ENCODE results near the gene PPP1R12B. TPM values are rescaled to one million over a fixed set of nuclear protein-coding genes. Genes with fewer than 3 reads are reported as not detected.
"Not testable (repeated sequence)": the region's sequence is repeated elsewhere in the genome, so short reads cannot be mapped to it uniquely, and the experiment has no call there.

The PPP1R12B gene
- total RNA-seq, 1 experiment from 2014 or later: 33.3 TPM

DNA sequence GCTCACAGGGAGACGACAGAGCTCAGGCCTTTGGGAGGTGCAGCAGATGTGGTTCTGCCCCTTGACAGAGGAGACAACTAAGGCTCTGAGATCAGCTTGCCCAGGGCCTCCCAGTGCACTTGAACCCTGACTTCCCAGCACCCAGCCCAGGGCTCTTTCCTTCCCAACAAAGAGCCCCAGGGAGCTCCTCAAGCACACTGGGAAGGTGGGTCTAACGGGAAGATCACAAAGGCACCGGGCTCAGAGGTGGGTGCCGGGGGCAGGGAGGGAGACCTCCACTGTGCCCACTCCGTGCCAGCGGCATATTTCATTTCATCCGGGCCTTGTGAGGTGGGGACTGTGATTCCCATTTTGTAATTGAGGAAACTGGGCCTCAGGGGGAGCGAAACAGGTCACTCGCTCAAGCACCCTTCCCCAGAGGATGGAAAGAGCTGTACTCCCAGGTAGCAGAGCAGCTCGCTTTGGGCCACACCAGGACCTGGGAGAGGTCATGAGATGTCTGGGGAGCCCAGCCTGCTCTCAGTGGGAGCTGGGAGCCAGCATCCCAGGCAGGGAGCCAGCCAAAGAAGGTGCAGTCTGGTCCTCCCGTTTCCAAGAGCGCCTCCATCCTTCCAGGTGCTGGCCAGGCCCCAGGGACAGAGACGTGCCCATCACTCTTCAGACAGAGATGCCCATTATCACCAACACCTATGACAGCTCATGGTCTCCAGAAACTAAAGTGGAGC is 279.5 kb downstream of the PPP1R12B start:
- Histone ChIP-seq H3K36me3 (ENCODE audit: low read depth) (no peaks in the 10 kb centered on the region), H3K4me3 (no peak overlapping the region), H2AFZ (no peak overlapping the region), H3K9me3 (ENCODE audit: insufficient read depth, low read depth) (no peaks in the 10 kb centered on the region), H3K27me3 (ENCODE audit: insufficient read depth, low read depth) (peaks cover 18% of the 10 kb centered on the region; the same call in 1 of the 2 replicates), H4K20me1 (ENCODE audit: insufficient read depth) (no peaks in the 10 kb centered on the region), H3K27ac (no peak overlapping the region), H3F3A (ENCODE audit: insufficient read depth, low read depth) (no peaks in the 10 kb centered on the region), H3K4me2 (no peak overlapping the region), H3K9me2 (ENCODE audit: insufficient read depth) (no peaks in the 10 kb centered on the region), H3K4me1 (replicated peaks; ENCODE audit: insufficient read depth) (no peaks in the 10 kb centered on the region), H3K79me2 (ENCODE audit: low read depth) (no peaks in the 10 kb centered on the region)
- TF ChIP-seq CTCF (conservative IDR thresholded peaks at IDR 0.05): no peak
- TF ChIP-seq EZH2 (IDR thresholded peaks at IDR 0.05; ENCODE audit: low read depth): no peak
- POLR2A ChIA-PET (ENCODE audit: unreplicated experiment): no interaction called here
- intact Hi-C loops (cut with micrococcal nuclease; ENCODE audit: unreplicated experiment): loop anchor here (5.0 kb wide), 1 partner anchor 286 kb away; the partner anchor contains the start of gene UBE2T
- no peak for DNase-seq
- CTCF ChIA-PET: interaction anchor here (0.6 to 0.7 kb wide), 3 partner anchors 64 to 464 kb away, joined by 3 to 7 read pairs (median 5); no protein-coding TSS in a partner anchor
- BruUV-seq (replicated peaks): no TSS peak

GRCh38 chr1:202628646-202629215 is 280.2 kb downstream of the PPP1R12B start:
- no peak overlapping the region for H2AFZ ChIP-seq
- intact Hi-C loops (cut with micrococcal nuclease; ENCODE audit: unreplicated experiment): loop anchor here (5.0 kb wide), 1 partner anchor 286 kb away; the partner anchor contains the start of gene UBE2T
- ChIA-PET POLR2A (ENCODE audit: unreplicated experiment) (no interaction called here), CTCF (interaction anchor here (0.7 kb wide), 1 partner anchor 63 kb away, joined by 7 read pairs; no protein-coding TSS in a partner anchor)
- H4K20me1 ChIP-seq (ENCODE audit: insufficient read depth): no peaks in the 10 kb centered on the region
- TF ChIP-seq EZH2 (IDR thresholded peaks at IDR 0.05; ENCODE audit: low read depth) (no peak), CTCF (conservative IDR thresholded peaks at IDR 0.05) (no peak)
- no TSS peak for BruUV-seq (replicated peaks)
- no peaks in the 10 kb centered on the region for H3K9me2 ChIP-seq (ENCODE audit: insufficient read depth)
- no peak overlapping the region for H3K27ac ChIP-seq
- H3K9me3 ChIP-seq (ENCODE audit: insufficient read depth, low read depth): no peaks in the 10 kb centered on the region
- no peak overlapping the region for H3K4me2 ChIP-seq
- H3K36me3 ChIP-seq (ENCODE audit: low read depth): no peaks in the 10 kb centered on the region
- no peaks in the 10 kb centered on the region for H3K4me1 ChIP-seq (replicated peaks; ENCODE audit: insufficient read depth)
- H3K79me2 ChIP-seq (ENCODE audit: low read depth): no peaks in the 10 kb centered on the region
- H3K4me3 ChIP-seq: no peak overlapping the region
- no peaks in the 10 kb centered on the region for H3F3A ChIP-seq (ENCODE audit: insufficient read depth, low read depth)
- H3K27me3 ChIP-seq (ENCODE audit: insufficient read depth, low read depth): peaks cover 18% of the 10 kb centered on the region
- no peak for DNase-seq

- H3F3A ChIP-seq (ENCODE audit: insufficient read depth, low read depth); H3K27ac ChIP-seq; H3K36me3 ChIP-seq (ENCODE audit: low read depth); H2AFZ ChIP-seq; H4K20me1 ChIP-seq (ENCODE audit: insufficient read depth); DNase-seq; H3K4me2 ChIP-seq; H3K79me2 ChIP-seq (ENCODE audit: low read depth); H3K9me2 ChIP-seq (ENCODE audit: insufficient read depth); BruUV-seq (replicated peaks); POLR2A ChIA-PET (ENCODE audit: unreplicated experiment); H3K9me3 ChIP-seq (ENCODE audit: insufficient read depth, low read depth); H3K4me3 ChIP-seq; H3K4me1 ChIP-seq (replicated peaks; ENCODE audit: insufficient read depth): not testable (repeated sequence)
- intact Hi-C loops (cut with micrococcal nuclease; ENCODE audit: unreplicated experiment): loop anchor here (5.0 kb wide), 1 partner anchor 287 kb away; the partner anchor contains the start of gene UBE2T
- CTCF ChIA-PET: interaction anchor here (0.6 kb wide), 1 partner anchor 18 kb away, joined by 4 read pairs; no protein-coding TSS in a partner anchor
- H3K27me3 ChIP-seq (ENCODE audit: insufficient read depth, low read depth): peaks cover 18% of the 10 kb centered on the region
Observed at GRCh38 chr1:202629257-202629811, 280.8 kb downstream of the PPP1R12B start.

GRCh38 chr1:202630096-202630495 is 281.6 kb downstream of the PPP1R12B start:
- CTCF ChIA-PET: interaction anchor here (0.6 kb wide), 1 partner anchor 17 kb away, joined by 4 read pairs; no protein-coding TSS in a partner anchor
- POLR2A ChIA-PET (ENCODE audit: unreplicated experiment); H3K4me1 ChIP-seq (replicated peaks; ENCODE audit: insufficient read depth): not testable (repeated sequence)

More at GRCh38 chr1:202630096-202630495, 281.6 kb downstream of the PPP1R12B start:
- DNase-seq; H3K9me2 ChIP-seq (ENCODE audit: insufficient read depth); H3K79me2 ChIP-seq (ENCODE audit: low read depth); H3K4me2 ChIP-seq; H3F3A ChIP-seq (ENCODE audit: insufficient read depth, low read depth); H2AFZ ChIP-seq; BruUV-seq (replicated peaks); intact Hi-C loops (cut with micrococcal nuclease; ENCODE audit: unreplicated experiment); H3K4me3 ChIP-seq; H3K36me3 ChIP-seq (ENCODE audit: low read depth); H3K9me3 ChIP-seq (ENCODE audit: insufficient read depth, low read depth); H3K27ac ChIP-seq; H4K20me1 ChIP-seq (ENCODE audit: insufficient read depth): not testable (repeated sequence)
- H3K27me3 ChIP-seq (ENCODE audit: insufficient read depth, low read depth): peaks cover 18% of the 10 kb centered on the region
